Skeletal muscle satellite cell (primary cell): ENCODE results near the gene PIK3CA. TPM values are rescaled to one million over a fixed set of nuclear protein-coding genes. Genes with fewer than 3 reads are reported as not detected.
"Not testable (repeated sequence)": the region's sequence is repeated elsewhere in the genome, so short reads cannot be mapped to it uniquely, and the experiment has no call there.

Source experiments
- H3K27me3 ChIP-seq: 2 replicates; pipeline ENCODE4 v1.7.0; 2013; ENCODE audit warnings: low read length; ENCODE audit not compliant: control insufficient read depth, insufficient read depth
- H3K36me3 ChIP-seq: 2 replicates; pipeline ENCODE4 v1.7.0; 2013; ENCODE audit warnings: mild to moderate bottlenecking, control low read depth, low read length; ENCODE audit not compliant: insufficient read depth
- H3K4me1 ChIP-seq: 2 replicates; pipeline ENCODE4 v1.7.0; 2013; ENCODE audit warnings: low read length; ENCODE audit not compliant: control insufficient read depth, insufficient read depth
- H3K4me2 ChIP-seq: 2 replicates; pipeline ENCODE4 v1.7.0; 2013; ENCODE audit warnings: mild to moderate bottlenecking, low read length
- H3K4me3 ChIP-seq: 2 replicates; pipeline ENCODE4 v1.7.0; 2013; ENCODE audit warnings: low read length
- H3K9ac ChIP-seq: 2 replicates; pipeline ENCODE4 v1.7.0; 2013; ENCODE audit warnings: mild to moderate bottlenecking, low read depth, low read length, moderate library complexity
- H3K9me3 ChIP-seq: replicated peaks from 2 replicates; pipeline ENCODE4 v1.7.0; 2013; ENCODE audit warnings: mild to moderate bottlenecking, control low read depth, low read length
- total RNA-seq: library from RNA; depleted of rRNA; stranded (reverse); fragments of >200 nt; gene quantifications from 2 replicates; pipeline ENCODE4 v1.2.3, GENCODE V29; 2012; rRNA removed

The PIK3CA gene
- 17.7 and 19.5 TPM in 2 replicates for total RNA-seq

DNA sequence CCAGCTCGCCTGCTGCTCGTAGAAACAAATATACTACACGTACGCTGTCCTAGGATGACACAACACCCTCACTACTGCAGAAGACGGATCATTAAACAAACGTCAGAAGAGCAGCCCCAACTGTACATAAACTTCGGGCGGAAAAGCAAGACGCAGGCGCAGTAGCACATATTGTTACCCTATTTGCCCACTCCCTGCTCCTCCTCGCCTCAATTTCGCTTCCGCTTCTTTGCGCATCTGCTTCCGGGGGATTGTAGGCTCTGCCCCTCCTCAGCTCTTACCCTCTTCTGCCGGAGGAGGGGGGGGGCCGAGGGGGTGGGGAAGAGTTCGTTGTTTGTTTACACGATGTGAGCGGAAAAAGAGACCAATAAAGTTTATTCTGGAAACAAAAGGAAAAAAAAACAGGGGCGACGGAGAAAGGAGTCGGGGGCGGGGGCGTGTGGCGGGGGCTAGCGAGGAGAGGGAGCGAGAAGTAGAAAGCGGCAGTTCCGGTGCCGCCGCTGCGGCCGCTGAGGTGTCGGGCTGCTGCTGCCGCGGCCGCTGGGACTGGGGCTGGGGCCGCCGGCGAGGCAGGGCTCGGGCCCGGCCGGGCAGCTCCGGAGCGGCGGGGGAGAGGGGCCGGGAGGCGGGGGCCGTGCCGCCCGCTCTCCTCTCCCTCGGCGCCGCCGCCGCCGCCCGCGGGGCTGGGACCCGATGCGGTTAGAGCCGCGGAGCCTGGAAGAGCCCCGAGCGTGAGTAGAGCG, at the start of gene PIK3CA:
Gene PIK3CA, plus strand, starts transcription at position 485 of the 743 bp plus-strand sequence. CDS start 50,469 bp downstream, outside the sequence.
- Histone ChIP-seq H3K4me3 (peak within 1 kb of the TSS; percentile 79), H3K4me2 (peak within 1 kb of the TSS; percentile 84), H3K4me1 (peaks cover 20% of the 10 kb centered on the region), H3K27me3 (no peaks in the 10 kb centered on the region), H3K9me3 (no peaks in the 10 kb centered on the region), H3K9ac (peak within 1 kb of the TSS; percentile 97), H3K36me3 (no peaks in the 10 kb centered on the region)

DNA sequence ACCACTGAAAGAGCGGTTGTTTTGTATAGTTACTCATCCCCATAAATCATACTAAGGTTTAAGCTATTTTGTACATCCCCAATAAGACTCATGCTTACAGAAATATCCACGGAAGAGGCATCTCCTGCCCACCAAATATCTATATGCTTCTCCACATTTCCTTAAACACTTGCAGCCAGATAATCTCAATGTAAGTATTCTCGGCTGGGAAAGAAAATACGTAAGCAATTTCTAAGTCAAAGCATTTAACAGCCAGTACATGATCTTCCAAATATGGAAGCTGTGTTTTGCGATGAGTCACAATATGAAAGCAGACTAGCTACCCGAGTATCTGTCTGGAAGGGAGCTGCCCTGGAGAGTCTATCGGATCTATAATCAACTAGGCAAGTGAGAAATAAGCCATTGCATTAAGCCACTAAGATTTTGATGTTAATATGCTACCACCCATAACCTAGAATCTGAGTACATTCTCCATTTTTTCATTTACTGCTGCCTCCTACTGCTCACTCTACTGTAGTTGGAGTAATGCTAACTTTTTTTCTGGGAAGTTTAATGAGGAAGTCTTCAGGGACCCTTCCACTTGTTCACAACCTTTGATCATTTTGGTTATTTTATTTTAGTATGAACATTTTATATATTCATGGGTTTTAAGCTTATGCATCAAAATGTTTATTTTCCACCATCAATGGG, 49.6 kb upstream of the PIK3CA start:
- no peak overlapping the region for H3K9ac ChIP-seq
- no peaks in the 10 kb centered on the region for H3K9me3 ChIP-seq
- H3K27me3 ChIP-seq: no peaks in the 10 kb centered on the region
- H3K4me1 ChIP-seq: peaks cover 26% of the 10 kb centered on the region
- no peaks in the 10 kb centered on the region for H3K36me3 ChIP-seq
- peak overlapping the region; percentile 61 for H3K4me2 ChIP-seq
- H3K4me3 ChIP-seq: peak overlapping the region; percentile 33

- Histone ChIP-seq H3K36me3 (no peaks in the 10 kb centered on the region), H3K4me2 (no peak overlapping the region), H3K9ac (no peak overlapping the region), H3K9me3 (no peaks in the 10 kb centered on the region), H3K4me3 (no peak overlapping the region), H3K27me3 (no peaks in the 10 kb centered on the region), H3K4me1 (peaks cover 22% of the 10 kb centered on the region)
Measured at GRCh38 chr3:179100652-179101051, 47.5 kb upstream of the PIK3CA start.

- Histone ChIP-seq H3K4me3 (no peak overlapping the region), H3K4me2 (no peak overlapping the region), H3K36me3 (no peaks in the 10 kb centered on the region), H3K9me3 (no peaks in the 10 kb centered on the region), H3K9ac (no peak overlapping the region), H3K4me1 (peaks cover 14% of the 10 kb centered on the region), H3K27me3 (no peaks in the 10 kb centered on the region)
Measured at GRCh38 chr3:179105881-179106280, 42.3 kb upstream of the PIK3CA start.

GRCh38 chr3:179107617-179108016, 40.5 kb upstream of the PIK3CA start:
- Histone ChIP-seq H3K27me3 (no peaks in the 10 kb centered on the region), H3K9me3 (no peaks in the 10 kb centered on the region), H3K36me3 (no peaks in the 10 kb centered on the region), H3K4me3 (no peak overlapping the region), H3K9ac (peak overlapping the region; percentile 35), H3K4me1 (peaks cover 11% of the 10 kb centered on the region), H3K4me2 (peak overlapping the region; percentile 4)

GRCh38 chr3:179108086-179108485, 40.1 kb upstream of the PIK3CA start:
- Histone ChIP-seq H3K9ac (peak overlapping the region; percentile 35), H3K4me1 (peaks cover 11% of the 10 kb centered on the region), H3K9me3 (no peaks in the 10 kb centered on the region), H3K4me3 (no peak overlapping the region), H3K4me2 (peak overlapping the region; percentile 4), H3K27me3 (no peaks in the 10 kb centered on the region), H3K36me3 (no peaks in the 10 kb centered on the region)

- H3K4me1 ChIP-seq: peaks cover 17% of the 10 kb centered on the region
- H3K4me2 ChIP-seq: no peak overlapping the region
- no peak overlapping the region for H3K9ac ChIP-seq
- no peak overlapping the region for H3K4me3 ChIP-seq
- H3K36me3 ChIP-seq: no peaks in the 10 kb centered on the region
- no peaks in the 10 kb centered on the region for H3K9me3 ChIP-seq
- no peaks in the 10 kb centered on the region for H3K27me3 ChIP-seq
Measured at GRCh38 chr3:179113903-179114302, 34.3 kb upstream of the PIK3CA start.

GRCh38 chr3:179115444-179115843, 32.7 kb upstream of the PIK3CA start:
- H3K9ac ChIP-seq, H3K27me3 ChIP-seq, H3K36me3 ChIP-seq, H3K4me3 ChIP-seq, H3K9me3 ChIP-seq: not testable (repeated sequence)
- Histone ChIP-seq H3K4me1 (peaks cover 17% of the 10 kb centered on the region), H3K4me2 (peak overlapping the region; percentile 39)

DNA sequence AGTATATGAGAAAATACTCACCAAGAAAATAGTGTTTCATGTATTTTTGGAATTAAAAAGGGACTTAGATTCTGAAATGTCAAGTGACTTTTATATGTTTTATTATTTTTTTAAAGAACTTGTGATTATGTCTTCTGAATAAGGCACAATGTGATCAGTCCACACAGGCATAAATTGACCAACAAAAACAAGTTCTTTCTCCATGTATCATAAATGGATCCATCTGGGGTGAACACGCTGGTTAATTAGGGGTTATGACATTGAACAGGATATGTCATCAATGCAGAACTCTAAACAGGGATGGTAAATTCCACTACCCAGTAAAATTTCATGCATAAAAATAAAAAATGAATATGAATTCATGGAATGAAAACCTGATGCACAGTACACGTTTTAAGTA, 31.3 kb upstream of the PIK3CA start:
- H3K36me3 ChIP-seq: no peaks in the 10 kb centered on the region
- H3K4me3 ChIP-seq: no peak overlapping the region
- peaks cover 17% of the 10 kb centered on the region for H3K4me1 ChIP-seq
- no peaks in the 10 kb centered on the region for H3K9me3 ChIP-seq
- H3K9ac ChIP-seq: no peak overlapping the region
- no peaks in the 10 kb centered on the region for H3K27me3 ChIP-seq
- no peak overlapping the region for H3K4me2 ChIP-seq

GRCh38 chr3:179132191-179132890, 15.8 kb upstream of the PIK3CA start:
- H3K9ac ChIP-seq, H3K9me3 ChIP-seq: not testable (repeated sequence)

GRCh38 chr3:179133575-179133974, 14.6 kb upstream of the PIK3CA start:
- no peaks in the 10 kb centered on the region for H3K4me1 ChIP-seq
- no peaks in the 10 kb centered on the region for H3K36me3 ChIP-seq
- H3K27me3 ChIP-seq: no peaks in the 10 kb centered on the region
- H3K4me3 ChIP-seq: no peak overlapping the region
- H3K9me3 ChIP-seq: no peaks in the 10 kb centered on the region
- H3K9ac ChIP-seq: no peak overlapping the region
- H3K4me2 ChIP-seq: no peak overlapping the region

More at GRCh38 chr3:179132191-179132890, 15.8 kb upstream of the PIK3CA start:
- H3K4me2 ChIP-seq, H3K4me3 ChIP-seq, H3K36me3 ChIP-seq, H3K27me3 ChIP-seq, H3K4me1 ChIP-seq: not testable (repeated sequence)
